Sigmoid colon (tissue), 4 donors: ENCODE results near the gene AKR1E2.

Source experiments
- EP300 ChIP-seq, 4 donors: sonication (generic); formaldehyde crosslinking; IDR thresholded peaks; one replicate each; pipeline ENCODE4 v1.6.1; 2017; ENCODE audit warnings: antibody characterized with exemption in 4 of 4
- POLR2AphosphoS5 ChIP-seq, 4 donors: sonication (generic); formaldehyde crosslinking; IDR thresholded peaks; one replicate each; pipeline ENCODE4 v1.6.1; 2017; ENCODE audit warnings: antibody characterized with exemption in 4 of 4
- TF ChIP-seq, protein P1 (sequence below), 4 experiments: fragments of 450-650 bp in 3 of 4; fragments of 200-600 bp in 1 of 4; IDR thresholded peaks; one replicate each; pipeline ENCODE4 v1.5.1; 2016 to 2019; ENCODE audit warnings: antibody characterized with exemption in 4 of 4, mild to moderate bottlenecking in 3 of 4, moderate library complexity in 2 of 4

DNA sequence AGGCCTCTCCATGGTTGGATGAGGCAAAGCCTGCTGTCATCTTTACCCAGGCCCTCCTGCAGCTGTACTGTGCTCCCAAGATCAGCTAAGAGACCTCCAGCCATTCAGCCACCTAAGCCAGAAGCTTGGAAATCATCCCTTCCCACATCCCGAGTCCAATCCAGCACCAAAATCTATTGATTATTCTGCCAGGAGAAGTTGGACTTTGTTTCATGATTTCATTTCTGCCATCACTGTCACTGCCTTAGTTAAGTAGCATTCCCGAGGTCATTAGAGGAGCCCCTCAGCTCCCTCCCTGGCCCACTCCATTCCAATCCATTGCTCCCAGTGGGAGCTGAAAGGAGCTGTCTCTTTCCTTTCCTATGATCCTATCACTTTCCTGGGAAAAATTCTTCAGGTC lies 14.1 kb downstream of the AKR1E2 start:
- TF ChIP-seq POLR2AphosphoS5 (IDR thresholded peaks at IDR 0.05) (no peak), EP300 (IDR thresholded peaks at IDR 0.05) (no peak)
- TF ChIP-seq, protein P1, sequence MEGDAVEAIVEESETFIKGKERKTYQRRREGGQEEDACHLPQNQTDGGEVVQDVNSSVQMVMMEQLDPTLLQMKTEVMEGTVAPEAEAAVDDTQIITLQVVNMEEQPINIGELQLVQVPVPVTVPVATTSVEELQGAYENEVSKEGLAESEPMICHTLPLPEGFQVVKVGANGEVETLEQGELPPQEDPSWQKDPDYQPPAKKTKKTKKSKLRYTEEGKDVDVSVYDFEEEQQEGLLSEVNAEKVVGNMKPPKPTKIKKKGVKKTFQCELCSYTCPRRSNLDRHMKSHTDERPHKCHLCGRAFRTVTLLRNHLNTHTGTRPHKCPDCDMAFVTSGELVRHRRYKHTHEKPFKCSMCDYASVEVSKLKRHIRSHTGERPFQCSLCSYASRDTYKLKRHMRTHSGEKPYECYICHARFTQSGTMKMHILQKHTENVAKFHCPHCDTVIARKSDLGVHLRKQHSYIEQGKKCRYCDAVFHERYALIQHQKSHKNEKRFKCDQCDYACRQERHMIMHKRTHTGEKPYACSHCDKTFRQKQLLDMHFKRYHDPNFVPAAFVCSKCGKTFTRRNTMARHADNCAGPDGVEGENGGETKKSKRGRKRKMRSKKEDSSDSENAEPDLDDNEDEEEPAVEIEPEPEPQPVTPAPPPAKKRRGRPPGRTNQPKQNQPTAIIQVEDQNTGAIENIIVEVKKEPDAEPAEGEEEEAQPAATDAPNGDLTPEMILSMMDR (IDR thresholded peaks at IDR 0.05): no peak
